Adrenal gland (tissue), 5 donors: ENCODE measurements around the gene PPP3CA.

ENCODE experiments used
- POLR2A ChIP-seq, 2 donors: fragments of 450-650 bp; IDR thresholded peaks; one replicate each; pipeline ENCODE4 v1.6.1; 2017; ENCODE audit warnings: antibody characterized with exemption in 2 of 2, mild to moderate bottlenecking in 2 of 2, moderate library complexity in 1 of 2
- TF ChIP-seq, protein P1 (sequence below), 6 experiments: fragments of 450-650 bp in 4 of 6; fragments of 200-600 bp in 2 of 6; sonication (generic) in 1 of 6; IDR thresholded peaks; 1 replicate in 5 of 6; 2 replicates in 1 of 6; pipeline versions ENCODE4 v1.5.1 to v1.8.0; 2016 to 2021; ENCODE audit warnings: antibody characterized with exemption in 6 of 6, mild to moderate bottlenecking in 2 of 6, moderate library complexity in 1 of 6
- donor health status: DM: no; HTN: no; CAD: no.

DNA sequence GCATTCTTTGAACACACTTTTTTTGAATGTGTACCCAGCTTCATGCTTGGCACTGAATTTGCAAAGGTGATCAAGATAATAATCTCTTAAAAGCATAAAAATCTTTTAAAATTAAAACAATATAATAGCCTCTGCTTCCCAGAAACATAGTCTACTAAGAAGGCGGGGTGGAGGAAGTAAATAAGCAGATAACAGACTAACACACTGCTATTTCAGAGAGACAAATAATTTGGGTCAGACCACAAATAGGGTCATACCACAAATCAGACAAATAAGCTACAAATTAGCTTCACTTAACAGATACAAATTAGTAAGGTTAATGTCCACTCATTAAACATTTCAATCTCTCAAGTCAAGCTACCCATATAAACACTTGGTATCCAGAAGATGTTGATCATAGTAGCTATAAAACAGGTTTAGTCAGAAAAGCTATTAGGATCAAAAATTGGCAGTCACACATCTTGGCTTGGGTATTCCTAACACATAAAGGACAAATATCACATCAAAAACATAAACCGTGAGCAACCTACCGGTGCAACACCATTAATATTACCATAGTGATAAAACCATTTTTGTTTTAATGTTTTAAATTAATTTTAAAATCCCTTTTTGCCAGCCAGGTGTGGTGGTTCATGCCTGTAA, 47.3 kb downstream of the PPP3CA start:
- TF ChIP-seq, protein P1, sequence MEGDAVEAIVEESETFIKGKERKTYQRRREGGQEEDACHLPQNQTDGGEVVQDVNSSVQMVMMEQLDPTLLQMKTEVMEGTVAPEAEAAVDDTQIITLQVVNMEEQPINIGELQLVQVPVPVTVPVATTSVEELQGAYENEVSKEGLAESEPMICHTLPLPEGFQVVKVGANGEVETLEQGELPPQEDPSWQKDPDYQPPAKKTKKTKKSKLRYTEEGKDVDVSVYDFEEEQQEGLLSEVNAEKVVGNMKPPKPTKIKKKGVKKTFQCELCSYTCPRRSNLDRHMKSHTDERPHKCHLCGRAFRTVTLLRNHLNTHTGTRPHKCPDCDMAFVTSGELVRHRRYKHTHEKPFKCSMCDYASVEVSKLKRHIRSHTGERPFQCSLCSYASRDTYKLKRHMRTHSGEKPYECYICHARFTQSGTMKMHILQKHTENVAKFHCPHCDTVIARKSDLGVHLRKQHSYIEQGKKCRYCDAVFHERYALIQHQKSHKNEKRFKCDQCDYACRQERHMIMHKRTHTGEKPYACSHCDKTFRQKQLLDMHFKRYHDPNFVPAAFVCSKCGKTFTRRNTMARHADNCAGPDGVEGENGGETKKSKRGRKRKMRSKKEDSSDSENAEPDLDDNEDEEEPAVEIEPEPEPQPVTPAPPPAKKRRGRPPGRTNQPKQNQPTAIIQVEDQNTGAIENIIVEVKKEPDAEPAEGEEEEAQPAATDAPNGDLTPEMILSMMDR (IDR thresholded peaks at IDR 0.05): no peak
- TF ChIP-seq POLR2A (IDR thresholded peaks at IDR 0.05): no peak
